GM12864 (cell line): ENCODE data around the gene SH3GL3.

Experiments used
- DNase-seq: peaks from one replicate; pipeline ENCODE4 v3.0.0-alpha.2; 2011; ENCODE audit warnings: low read depth
- H3K4me3 ChIP-seq: 2 replicates; pipeline ENCODE4 v1.5.1; 2011; ENCODE audit warnings: mild to moderate bottlenecking, low read depth, low read length, control low read depth
- TF ChIP-seq, protein P1 (sequence below): IDR thresholded peaks from 2 replicates; pipeline ENCODE4 v1.5.1; 2011; ENCODE audit warnings: low read depth, mild to moderate bottlenecking, moderate library complexity, low read length, control low read depth, inconsistent platforms; ENCODE audit errors: missing control alignments

Gene SH3GL3

DNA sequence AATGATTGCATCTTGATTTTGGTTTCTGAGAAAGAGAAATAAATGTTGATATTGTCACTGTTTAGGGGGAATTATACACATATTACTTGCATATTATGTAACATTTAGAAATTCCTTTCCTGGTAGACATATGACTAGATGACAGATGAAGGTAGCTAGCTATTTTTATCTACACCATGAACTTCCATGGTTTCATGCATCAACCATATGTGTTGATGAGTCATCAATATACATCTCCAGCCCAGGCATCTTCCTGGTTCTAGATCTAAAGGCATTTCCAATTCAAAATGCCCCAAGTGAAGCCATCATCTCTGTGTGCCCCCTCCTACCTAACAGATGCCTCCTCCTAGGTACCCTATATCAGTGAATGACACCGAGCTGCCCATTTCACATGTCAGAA lies 197.3 kb downstream of the SH3GL3 start:
- TF ChIP-seq, protein P1, sequence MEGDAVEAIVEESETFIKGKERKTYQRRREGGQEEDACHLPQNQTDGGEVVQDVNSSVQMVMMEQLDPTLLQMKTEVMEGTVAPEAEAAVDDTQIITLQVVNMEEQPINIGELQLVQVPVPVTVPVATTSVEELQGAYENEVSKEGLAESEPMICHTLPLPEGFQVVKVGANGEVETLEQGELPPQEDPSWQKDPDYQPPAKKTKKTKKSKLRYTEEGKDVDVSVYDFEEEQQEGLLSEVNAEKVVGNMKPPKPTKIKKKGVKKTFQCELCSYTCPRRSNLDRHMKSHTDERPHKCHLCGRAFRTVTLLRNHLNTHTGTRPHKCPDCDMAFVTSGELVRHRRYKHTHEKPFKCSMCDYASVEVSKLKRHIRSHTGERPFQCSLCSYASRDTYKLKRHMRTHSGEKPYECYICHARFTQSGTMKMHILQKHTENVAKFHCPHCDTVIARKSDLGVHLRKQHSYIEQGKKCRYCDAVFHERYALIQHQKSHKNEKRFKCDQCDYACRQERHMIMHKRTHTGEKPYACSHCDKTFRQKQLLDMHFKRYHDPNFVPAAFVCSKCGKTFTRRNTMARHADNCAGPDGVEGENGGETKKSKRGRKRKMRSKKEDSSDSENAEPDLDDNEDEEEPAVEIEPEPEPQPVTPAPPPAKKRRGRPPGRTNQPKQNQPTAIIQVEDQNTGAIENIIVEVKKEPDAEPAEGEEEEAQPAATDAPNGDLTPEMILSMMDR: no peak
- DNase-seq: no peak
- no peak overlapping the region for H3K4me3 ChIP-seq

DNA sequence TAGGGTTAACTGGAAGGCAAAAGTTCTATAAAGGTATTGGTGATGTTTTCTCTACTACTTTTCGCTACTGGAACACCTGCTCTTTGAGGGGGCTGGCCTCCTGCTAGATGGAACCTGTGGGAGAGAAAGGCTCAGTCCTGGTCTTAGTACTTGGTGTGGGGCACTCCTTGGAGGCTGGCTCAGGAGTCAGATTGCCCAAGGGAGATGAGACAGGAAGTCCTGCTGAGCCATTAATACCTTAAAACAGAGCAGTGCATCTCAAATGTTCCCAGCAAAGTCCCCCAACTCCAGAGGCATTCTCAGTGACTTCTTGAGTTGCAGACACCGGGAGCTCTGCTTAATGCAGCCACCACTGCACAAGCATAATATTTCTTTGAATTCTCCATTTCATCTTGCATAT lies 203.7 kb downstream of the SH3GL3 start:
- DNase-seq: no peak
- TF ChIP-seq, protein P1: no peak
- no peak overlapping the region for H3K4me3 ChIP-seq

DNA sequence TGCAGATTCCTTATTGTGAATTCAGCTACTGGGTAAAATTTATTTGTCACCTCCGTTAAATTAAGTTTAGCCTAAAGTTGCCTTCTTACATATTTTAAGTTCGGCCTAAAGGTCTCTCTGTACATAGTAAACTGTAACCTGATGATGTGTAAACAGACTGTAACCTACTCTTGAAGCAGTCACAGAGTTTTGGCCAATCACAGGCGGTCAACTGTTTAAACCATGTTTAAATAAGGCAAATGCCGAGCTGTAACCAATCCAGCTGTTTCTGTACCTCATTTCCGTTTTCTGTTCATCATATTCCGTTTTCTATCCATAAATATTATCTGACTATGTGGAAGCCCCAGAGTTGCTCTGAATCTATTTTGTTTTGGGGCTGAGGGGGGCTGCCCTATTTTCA lies 204.4 kb downstream of the SH3GL3 start:
- TF ChIP-seq, protein P1: no peak
- no peak overlapping the region for H3K4me3 ChIP-seq
- DNase-seq: no peak

DNA sequence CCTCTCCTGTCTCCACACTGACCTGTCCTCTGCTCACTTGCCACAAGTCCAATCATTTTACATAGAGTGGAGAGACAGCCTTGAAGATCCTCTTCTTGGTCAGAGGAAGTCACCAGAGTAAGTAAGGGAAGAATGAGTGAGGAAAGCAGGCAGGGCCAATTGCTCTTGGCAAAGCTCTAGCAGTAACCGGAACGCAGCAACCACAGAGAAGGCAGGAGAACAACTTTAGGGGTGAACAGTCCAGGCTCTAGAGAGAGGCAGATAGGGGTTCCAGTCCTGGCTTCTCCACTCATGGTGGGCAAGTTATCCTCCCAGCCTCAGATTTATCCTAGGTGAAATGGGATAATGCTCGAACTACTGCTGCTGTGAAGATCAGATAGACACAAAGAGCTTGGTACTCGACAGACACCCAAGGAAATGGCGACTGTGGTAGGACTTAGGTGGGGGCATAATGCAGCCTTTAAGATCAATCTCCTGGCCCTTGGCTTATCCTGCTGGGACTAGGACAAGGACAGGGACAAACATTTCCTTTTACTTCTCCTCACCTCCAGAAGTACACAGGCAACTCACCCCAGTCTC lies 205.6 kb downstream of the SH3GL3 start:
- TF ChIP-seq, protein P1: no peak
- no peak for DNase-seq
- no peak overlapping the region for H3K4me3 ChIP-seq

DNA sequence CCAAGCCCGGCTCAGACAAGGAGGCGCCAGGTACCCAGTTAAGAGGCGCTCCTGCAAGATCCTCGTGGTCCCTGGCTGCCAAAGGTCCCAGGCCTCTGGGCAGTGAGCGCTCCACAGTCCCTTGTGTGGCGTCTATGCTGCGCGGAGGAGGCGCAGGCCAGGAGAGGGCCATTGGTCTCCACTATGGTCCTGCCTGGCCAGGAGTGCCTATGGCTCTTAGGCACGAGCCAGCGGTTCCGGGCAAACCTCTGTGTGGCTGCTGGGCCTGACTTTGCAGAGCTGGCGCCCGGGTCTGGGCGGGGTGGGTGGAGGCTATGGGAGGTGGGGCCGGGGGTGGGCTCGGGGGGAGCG lies 206.1 kb downstream of the SH3GL3 start:
- DNase-seq: no peak
- TF ChIP-seq, protein P1: no peak
- no peak overlapping the region for H3K4me3 ChIP-seq

DNA sequence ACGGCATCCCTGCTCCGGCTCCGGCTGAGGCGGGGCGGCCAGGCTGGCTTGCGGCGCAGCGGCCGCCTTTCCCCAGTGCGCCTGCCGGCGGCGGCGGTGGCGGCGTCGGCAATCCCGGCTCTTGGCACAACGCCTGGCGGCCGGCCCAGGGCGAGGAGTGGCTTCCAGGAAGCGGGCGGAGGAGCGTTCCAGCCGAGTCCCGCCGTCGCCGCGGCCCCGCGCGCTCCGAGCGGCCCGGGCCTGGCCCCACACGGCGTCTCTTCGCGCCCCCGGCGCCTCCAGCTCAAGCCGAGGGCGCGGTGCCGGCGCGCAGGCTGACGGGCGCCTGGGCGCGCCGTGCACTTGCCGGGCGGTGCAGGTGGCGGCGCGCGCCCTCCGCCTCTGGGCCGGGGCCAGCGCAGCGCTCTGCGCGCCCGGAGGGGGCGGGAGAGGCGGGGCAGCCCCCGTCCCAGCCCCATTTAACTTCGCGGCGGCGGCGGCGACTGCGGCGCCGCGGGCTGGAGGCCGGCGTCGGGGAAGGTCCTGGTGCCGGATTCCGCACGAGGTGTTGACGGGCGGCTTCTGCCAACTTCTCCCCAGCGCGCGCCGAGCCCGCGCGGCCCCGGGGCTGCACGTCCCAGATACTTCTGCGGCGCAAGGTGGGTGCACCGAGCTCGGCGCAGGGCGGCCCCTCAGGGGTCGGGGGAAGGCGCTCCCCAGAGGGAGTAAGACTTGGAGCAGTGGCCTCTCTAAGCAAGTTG lies 206.7 kb downstream of the SH3GL3 start, which contains the start of gene ADAMTSL3:
ADAMTSL3 (plus strand) TSS at position 485 of the 740 bp plus-strand sequence. CDS start 1,639 bp downstream, outside the sequence.
- no peak within 1 kb of the TSS for H3K4me3 ChIP-seq
- no peak for DNase-seq
- TF ChIP-seq, protein P1: no peak
